ENCODE measurements around the gene ACVR2B.

The ACVR2B gene

GRCh38 chr3:38477839-38478450 lies 24.3 kb downstream of the ACVR2B start:
- no peak overlapping the region for H3K4me2 ChIP-seq (ENCODE audit: low read length)
- H3K9me3 ChIP-seq (ENCODE audit: control insufficient read depth, insufficient read depth, low read length), result no peaks in the 10 kb centered on the region
- peaks cover 17% of the 10 kb centered on the region for H3K79me2 ChIP-seq (ENCODE audit: control insufficient read depth, low read length)
- no peaks in the 10 kb centered on the region for H4K20me1 ChIP-seq (ENCODE audit: control insufficient read depth, insufficient read depth, low read depth, low read length)
- no peak overlapping the region for H3K4me3 ChIP-seq (ENCODE audit: low read length)
- H3K27me3 ChIP-seq (ENCODE audit: control insufficient read depth, low read length), result no peaks in the 10 kb centered on the region
- no peaks in the 10 kb centered on the region for H3F3A ChIP-seq (ENCODE audit: control insufficient read depth, insufficient read depth)
- H3K36me3 ChIP-seq (ENCODE audit: control insufficient read depth, low read length), result peaks cover 34% of the 10 kb centered on the region
- H3K9me2 ChIP-seq (replicated peaks; ENCODE audit: control insufficient read depth, low read length), result no peaks in the 10 kb centered on the region
- TF ChIP-seq EZH2phosphoT487 (IDR thresholded peaks at IDR 0.05; ENCODE audit: borderline replicate concordance, low read length) (no peak), CTCF (IDR thresholded peaks at IDR 0.05; ENCODE audit: low read depth, low read length, poor library complexity, severe bottlenecking) (no peak)
- no peaks in the 10 kb centered on the region for H3K4me1 ChIP-seq (ENCODE audit: control insufficient read depth, low read length)
- H3K27ac ChIP-seq (ENCODE audit: low read depth, low read length), result no peak overlapping the region

GRCh38 chr3:38478901-38479300 lies 25.2 kb downstream of the ACVR2B start:
- Histone ChIP-seq H3K79me2 (ENCODE audit: control insufficient read depth, low read length) (peaks cover 13% of the 10 kb centered on the region), H3K9me3 (ENCODE audit: control insufficient read depth, insufficient read depth, low read length) (no peaks in the 10 kb centered on the region), H3K9me2 (replicated peaks; ENCODE audit: control insufficient read depth, low read length) (no peaks in the 10 kb centered on the region), H3K36me3 (ENCODE audit: control insufficient read depth, low read length) (peaks cover 34% of the 10 kb centered on the region), H3K4me2 (ENCODE audit: low read length) (no peak overlapping the region), H3K27ac (ENCODE audit: low read depth, low read length) (no peak overlapping the region), H3K4me3 (ENCODE audit: low read length) (no peak overlapping the region), H3F3A (ENCODE audit: control insufficient read depth, insufficient read depth) (no peaks in the 10 kb centered on the region), H3K27me3 (ENCODE audit: control insufficient read depth, low read length) (no peaks in the 10 kb centered on the region), H3K4me1 (ENCODE audit: control insufficient read depth, low read length) (no peaks in the 10 kb centered on the region), H4K20me1 (ENCODE audit: control insufficient read depth, insufficient read depth, low read depth, low read length) (no peaks in the 10 kb centered on the region)
- TF ChIP-seq EZH2phosphoT487 (IDR thresholded peaks at IDR 0.05; ENCODE audit: borderline replicate concordance, low read length) (no peak), CTCF (IDR thresholded peaks at IDR 0.05; ENCODE audit: low read depth, low read length, poor library complexity, severe bottlenecking) (no peak)

- H3K4me3 ChIP-seq (ENCODE audit: low read length), result no peak overlapping the region
- H3K36me3 ChIP-seq (ENCODE audit: control insufficient read depth, low read length), result peaks cover 34% of the 10 kb centered on the region
- no peaks in the 10 kb centered on the region for H3K27me3 ChIP-seq (ENCODE audit: control insufficient read depth, low read length)
- H3K9me3 ChIP-seq (ENCODE audit: control insufficient read depth, insufficient read depth, low read length), result no peaks in the 10 kb centered on the region
- H3K4me1 ChIP-seq (ENCODE audit: control insufficient read depth, low read length), result no peaks in the 10 kb centered on the region
- no peaks in the 10 kb centered on the region for H3F3A ChIP-seq (ENCODE audit: control insufficient read depth, insufficient read depth)
- H4K20me1 ChIP-seq (ENCODE audit: control insufficient read depth, insufficient read depth, low read depth, low read length), result no peaks in the 10 kb centered on the region
- no peak for TF ChIP-seq EZH2phosphoT487 (IDR thresholded peaks at IDR 0.05; ENCODE audit: borderline replicate concordance, low read length)
- TF ChIP-seq CTCF (IDR thresholded peaks at IDR 0.05; ENCODE audit: low read depth, low read length, poor library complexity, severe bottlenecking), result peak; percentile 91
- peaks cover 8% of the 10 kb centered on the region for H3K79me2 ChIP-seq (ENCODE audit: control insufficient read depth, low read length)
- no peak overlapping the region for H3K27ac ChIP-seq (ENCODE audit: low read depth, low read length)
- no peaks in the 10 kb centered on the region for H3K9me2 ChIP-seq (replicated peaks; ENCODE audit: control insufficient read depth, low read length)
- no peak overlapping the region for H3K4me2 ChIP-seq (ENCODE audit: low read length)
These were observed 25.9 kb downstream of the ACVR2B start for GRCh38 chr3:38479431-38480092.
